ENCODE results near the gene KIF4A.
"Not testable (repeated sequence)": the region's sequence is repeated elsewhere in the genome, so short reads cannot be mapped to it uniquely, and the experiment has no call there.

The KIF4A gene

DNA sequence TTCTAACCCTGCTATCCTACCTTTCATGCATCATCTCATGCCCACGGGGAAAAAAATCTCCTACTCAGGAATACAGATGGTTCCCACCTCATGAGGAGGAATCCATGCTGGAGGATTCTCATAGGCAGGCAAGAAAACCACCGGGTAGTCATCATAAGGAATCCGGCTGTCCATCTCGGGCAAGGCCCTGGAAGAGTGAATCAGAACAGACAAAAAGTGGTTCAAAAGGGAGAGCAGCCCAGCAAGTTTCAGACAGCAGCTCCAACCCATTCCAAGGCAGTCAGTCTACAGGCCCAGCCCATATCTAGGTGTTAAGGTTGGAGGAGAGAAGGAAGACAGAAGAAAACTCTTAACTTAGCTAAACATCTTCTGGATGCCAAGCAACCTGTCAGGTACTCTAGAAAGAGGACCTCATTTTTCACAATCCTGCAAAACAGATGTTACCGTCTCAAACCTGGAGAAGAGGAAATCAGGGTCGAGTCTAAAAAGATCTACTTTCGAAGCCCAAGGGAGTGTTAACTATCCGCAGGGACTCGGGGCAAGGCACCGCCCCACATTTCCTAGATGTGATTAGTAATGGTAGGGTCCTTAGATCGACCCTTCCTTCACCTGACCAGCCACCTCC, 624 bp upstream of the KIF4A start:
- H3K4me3 ChIP-seq (ENCODE audit: low read length): peak overlapping the region; percentile 81
- DNase-seq (ENCODE audit: low read depth): no peak
- TF ChIP-seq, protein P1, sequence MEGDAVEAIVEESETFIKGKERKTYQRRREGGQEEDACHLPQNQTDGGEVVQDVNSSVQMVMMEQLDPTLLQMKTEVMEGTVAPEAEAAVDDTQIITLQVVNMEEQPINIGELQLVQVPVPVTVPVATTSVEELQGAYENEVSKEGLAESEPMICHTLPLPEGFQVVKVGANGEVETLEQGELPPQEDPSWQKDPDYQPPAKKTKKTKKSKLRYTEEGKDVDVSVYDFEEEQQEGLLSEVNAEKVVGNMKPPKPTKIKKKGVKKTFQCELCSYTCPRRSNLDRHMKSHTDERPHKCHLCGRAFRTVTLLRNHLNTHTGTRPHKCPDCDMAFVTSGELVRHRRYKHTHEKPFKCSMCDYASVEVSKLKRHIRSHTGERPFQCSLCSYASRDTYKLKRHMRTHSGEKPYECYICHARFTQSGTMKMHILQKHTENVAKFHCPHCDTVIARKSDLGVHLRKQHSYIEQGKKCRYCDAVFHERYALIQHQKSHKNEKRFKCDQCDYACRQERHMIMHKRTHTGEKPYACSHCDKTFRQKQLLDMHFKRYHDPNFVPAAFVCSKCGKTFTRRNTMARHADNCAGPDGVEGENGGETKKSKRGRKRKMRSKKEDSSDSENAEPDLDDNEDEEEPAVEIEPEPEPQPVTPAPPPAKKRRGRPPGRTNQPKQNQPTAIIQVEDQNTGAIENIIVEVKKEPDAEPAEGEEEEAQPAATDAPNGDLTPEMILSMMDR (conservative IDR thresholded peaks at IDR 0.05; ENCODE audit: low read length): no peak

DNA sequence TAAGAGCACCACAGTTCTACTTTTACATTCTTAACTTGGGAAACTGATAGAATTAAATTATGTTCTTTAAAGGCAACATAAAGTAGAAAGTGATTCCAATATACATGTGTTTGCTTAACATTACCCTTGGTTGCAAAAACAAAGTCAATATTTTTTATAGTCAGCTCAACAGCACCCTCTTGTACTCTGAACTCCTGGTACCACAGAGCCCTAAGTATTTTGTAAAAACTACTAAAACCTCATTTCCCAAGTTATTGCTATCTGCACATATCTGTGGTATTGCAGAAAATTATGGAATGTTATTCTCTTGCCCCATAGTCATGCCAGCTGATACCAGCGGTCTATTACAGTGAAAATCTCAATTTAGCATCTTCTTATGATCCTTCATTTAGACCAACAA, 2.9 kb downstream of the KIF4A start:
- TF ChIP-seq, protein P1 (conservative IDR thresholded peaks at IDR 0.05; ENCODE audit: low read length): no peak
- H3K4me3 ChIP-seq (ENCODE audit: low read length): no peak overlapping the region
- peak; percentile 27 for DNase-seq (ENCODE audit: low read depth)

DNA sequence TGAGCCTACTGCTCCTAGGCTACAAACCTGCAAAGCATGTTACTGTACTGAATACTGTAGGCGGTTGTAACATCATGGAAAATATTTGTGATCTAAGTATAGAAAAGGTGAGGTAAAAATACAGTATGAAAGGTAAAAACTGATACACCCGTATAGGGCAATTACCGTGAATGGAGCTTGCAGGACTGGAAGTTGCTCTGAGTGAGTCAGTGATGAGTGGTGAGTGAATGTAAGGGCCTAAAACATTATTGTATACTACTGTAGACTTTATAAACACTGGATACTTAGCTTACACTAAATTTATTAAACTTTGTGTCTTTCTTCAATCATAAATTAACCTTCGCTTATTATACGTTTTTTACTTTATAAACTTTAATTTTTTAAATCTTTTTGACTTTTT, 3.7 kb downstream of the KIF4A start:
- no peak overlapping the region for H3K4me3 ChIP-seq (ENCODE audit: low read length)
- TF ChIP-seq, protein P1 (conservative IDR thresholded peaks at IDR 0.05; ENCODE audit: low read length): no peak
- DNase-seq (ENCODE audit: low read depth): no peak

DNA sequence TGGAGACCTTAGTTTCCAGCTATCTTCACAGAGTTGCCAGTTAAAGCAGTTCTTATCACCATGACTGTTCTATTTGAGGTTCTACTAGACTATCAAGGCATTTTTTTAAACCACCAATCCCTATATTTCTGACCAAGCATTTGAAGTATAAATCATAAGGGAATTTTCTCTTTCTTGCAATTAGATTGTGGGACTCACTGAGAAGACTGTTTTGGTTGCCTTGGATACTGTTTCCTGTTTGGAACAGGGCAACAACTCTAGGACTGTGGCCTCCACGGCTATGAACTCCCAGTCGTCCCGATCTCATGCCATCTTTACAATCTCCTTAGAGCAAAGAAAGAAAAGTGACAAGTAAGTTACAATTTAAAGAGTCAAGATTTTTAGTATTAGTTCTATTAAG, 11.8 kb downstream of the KIF4A start:
- TF ChIP-seq, protein P1 (conservative IDR thresholded peaks at IDR 0.05; ENCODE audit: low read length): no peak
- no peak overlapping the region for H3K4me3 ChIP-seq (ENCODE audit: low read length)
- DNase-seq (ENCODE audit: low read depth): peak; percentile 57

DNA sequence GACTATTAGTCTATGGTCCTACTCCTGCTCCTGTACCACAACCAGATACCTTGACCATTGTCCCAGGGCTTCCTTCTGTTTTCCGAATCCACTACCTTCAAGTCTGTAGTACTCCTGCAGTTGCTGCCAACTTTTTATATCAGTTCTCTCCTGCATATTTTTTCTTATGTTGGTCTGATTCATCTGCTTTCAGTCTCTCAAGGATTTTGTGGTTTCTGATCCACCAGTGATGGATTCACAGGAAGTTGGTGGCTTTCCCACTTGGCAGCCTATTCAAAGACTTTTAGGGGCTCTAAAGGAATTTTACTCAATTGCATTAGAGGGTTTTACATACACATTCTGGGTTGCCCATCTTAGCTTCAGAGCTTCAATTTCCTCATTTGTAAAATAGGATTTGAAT, 23.6 kb downstream of the KIF4A start:
- H3K4me3 ChIP-seq (ENCODE audit: low read length): no peak overlapping the region
- TF ChIP-seq, protein P1 (conservative IDR thresholded peaks at IDR 0.05; ENCODE audit: low read length): no peak
- peak; percentile 50 for DNase-seq (ENCODE audit: low read depth)

DNA sequence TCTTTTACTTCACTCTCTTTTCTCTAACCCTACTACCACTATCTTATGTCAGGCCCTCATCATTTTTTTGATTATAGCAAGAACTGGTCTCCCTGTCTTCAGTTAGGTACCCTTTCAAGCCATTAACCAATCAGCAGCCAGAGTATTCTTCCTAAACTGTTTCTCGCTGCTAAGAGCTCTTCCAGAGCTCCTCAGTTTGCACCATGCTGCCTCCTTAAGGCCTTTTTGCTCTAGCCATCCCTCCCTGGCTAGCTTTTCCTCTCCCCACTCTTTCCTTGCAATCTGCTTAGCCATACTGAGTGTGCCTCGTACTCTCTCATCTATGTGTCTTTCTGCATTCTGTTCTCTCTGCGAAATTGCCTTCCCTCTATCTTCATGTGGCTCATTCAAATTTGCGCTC, 32.9 kb downstream of the KIF4A start:
- TF ChIP-seq, protein P1 (conservative IDR thresholded peaks at IDR 0.05; ENCODE audit: low read length): no peak
- DNase-seq (ENCODE audit: low read depth): no peak
- H3K4me3 ChIP-seq (ENCODE audit: low read length): no peak overlapping the region

DNA sequence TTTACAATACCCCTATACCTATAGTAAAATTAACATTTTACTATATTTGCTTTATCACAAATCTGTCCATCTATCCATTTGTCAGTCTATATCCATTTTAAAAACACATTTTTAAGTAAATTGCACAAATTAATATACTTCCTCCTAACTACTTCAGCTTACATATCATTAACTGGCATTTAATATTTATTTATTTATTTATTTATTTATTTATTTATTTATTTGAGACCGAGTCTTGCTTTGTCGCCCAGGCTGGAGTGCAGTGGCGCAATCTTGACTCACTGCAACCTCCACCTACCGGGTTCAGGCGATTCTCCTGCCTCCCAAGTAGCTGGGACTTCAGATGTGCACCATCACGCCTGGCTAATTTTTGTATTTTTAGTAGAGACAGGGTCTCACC, 33.7 kb downstream of the KIF4A start:
- H3K4me3 ChIP-seq (ENCODE audit: low read length); DNase-seq (ENCODE audit: low read depth): not testable (repeated sequence)

DNA sequence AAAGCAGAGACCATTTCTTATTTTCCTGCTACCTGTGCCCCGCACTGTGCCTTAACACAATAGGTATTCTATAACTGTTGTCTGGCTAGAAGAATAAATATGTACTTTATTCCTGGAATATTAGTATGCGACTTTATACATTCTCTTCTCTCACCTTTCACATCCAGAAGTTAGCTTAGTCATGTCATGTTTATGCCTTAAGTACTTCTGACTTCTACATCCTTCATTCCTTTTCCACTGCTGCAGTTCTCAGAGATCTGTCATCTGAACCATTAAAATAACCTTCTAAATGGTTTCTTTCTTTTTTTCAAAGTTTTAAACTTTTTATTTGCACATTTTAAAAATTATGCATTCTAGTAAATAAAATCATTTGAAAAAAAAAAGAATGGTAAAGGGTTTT, 34.4 kb downstream of the KIF4A start:
- no peak for DNase-seq (ENCODE audit: low read depth)
- no peak overlapping the region for H3K4me3 ChIP-seq (ENCODE audit: low read length)
- TF ChIP-seq, protein P1 (conservative IDR thresholded peaks at IDR 0.05; ENCODE audit: low read length): no peak
